Loucy (cell line): ENCODE measurements around the gene CENPE.

Source experiments
- EZH2phosphoT487 ChIP-seq: fragments of 200-600 bp; IDR thresholded peaks from 2 replicates; pipeline ENCODE4 v1.6.1; 2018; ENCODE audit warnings: antibody characterized with exemption, mild to moderate bottlenecking, moderate library complexity, borderline replicate concordance
- TF ChIP-seq, protein P1 (sequence below): fragments of 200-600 bp; sonication (generic); conservative IDR thresholded peaks from 2 replicates; pipeline ENCODE4 v1.5.1; 2014; ENCODE audit warnings: mild to moderate bottlenecking, antibody characterized with exemption, low read length

DNA sequence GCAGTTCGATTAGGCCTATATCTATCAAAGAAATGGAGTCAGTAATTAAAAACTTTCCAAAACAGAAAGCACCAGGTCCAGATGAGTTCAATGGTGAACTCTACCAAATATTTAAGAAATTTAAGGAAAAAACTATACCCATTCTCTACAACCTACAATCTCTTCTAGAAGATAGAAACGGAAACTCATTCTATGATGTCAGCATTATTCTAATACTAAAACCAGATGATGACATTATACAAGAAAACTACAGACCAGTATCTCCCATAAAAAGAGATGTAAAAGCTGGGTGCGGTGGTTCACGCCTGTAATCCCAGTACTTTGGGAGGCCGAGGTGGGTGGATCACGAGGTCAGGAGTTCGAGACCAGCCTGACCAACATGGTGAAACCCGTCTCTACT is 69.0 kb downstream of the CENPE start:
- TF ChIP-seq, protein P1, sequence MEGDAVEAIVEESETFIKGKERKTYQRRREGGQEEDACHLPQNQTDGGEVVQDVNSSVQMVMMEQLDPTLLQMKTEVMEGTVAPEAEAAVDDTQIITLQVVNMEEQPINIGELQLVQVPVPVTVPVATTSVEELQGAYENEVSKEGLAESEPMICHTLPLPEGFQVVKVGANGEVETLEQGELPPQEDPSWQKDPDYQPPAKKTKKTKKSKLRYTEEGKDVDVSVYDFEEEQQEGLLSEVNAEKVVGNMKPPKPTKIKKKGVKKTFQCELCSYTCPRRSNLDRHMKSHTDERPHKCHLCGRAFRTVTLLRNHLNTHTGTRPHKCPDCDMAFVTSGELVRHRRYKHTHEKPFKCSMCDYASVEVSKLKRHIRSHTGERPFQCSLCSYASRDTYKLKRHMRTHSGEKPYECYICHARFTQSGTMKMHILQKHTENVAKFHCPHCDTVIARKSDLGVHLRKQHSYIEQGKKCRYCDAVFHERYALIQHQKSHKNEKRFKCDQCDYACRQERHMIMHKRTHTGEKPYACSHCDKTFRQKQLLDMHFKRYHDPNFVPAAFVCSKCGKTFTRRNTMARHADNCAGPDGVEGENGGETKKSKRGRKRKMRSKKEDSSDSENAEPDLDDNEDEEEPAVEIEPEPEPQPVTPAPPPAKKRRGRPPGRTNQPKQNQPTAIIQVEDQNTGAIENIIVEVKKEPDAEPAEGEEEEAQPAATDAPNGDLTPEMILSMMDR: no peak
- TF ChIP-seq EZH2phosphoT487: no peak
